ENCODE measurements around the gene TMEM250.

TMEM250 gene

DNA sequence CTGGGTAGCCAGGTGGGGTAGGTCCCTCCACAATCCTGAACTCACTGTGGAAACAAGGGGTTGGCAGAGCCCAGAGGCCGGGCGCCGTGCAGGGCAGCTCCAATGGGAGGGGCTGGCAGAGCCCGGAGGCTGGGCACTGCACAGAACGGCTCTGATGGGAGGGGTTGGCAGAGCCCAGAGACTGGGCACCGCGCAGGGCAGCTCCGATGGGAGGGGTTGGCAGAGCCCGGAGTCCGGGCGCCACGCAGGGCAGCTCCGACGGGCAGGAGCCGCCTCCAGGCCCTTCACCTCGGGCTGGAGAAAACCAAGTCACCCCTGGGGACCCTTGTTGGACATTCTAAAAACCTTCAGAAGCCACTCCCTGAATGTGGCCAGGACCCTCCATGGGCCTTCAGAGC, 32.9 kb downstream of the TMEM250 start:
- peak; percentile 1 for DNase-seq (ENCODE audit: extremely low read depth, insufficient read length)
- TF ChIP-seq CTCF (IDR thresholded peaks at IDR 0.05; ENCODE audit: insufficient read depth, low read length, poor library complexity, severe bottlenecking), result no peak
- H3K4me3 ChIP-seq (replicated peaks; ENCODE audit: low read depth, low read length), result no peak overlapping the region
- no peaks in the 10 kb centered on the region for H3K27me3 ChIP-seq (replicated peaks; ENCODE audit: control insufficient read depth, insufficient read depth, low read length)
- no peaks in the 10 kb centered on the region for H3K36me3 ChIP-seq (ENCODE audit: control insufficient read depth, insufficient read depth, low read length)

GRCh38 chr9:136084063-136084944, 34.4 kb downstream of the TMEM250 start:
- Histone ChIP-seq H3K27me3 (replicated peaks; ENCODE audit: control insufficient read depth, insufficient read depth, low read length) (no peaks in the 10 kb centered on the region), H3K4me3 (replicated peaks; ENCODE audit: low read depth, low read length) (no peak overlapping the region), H3K36me3 (ENCODE audit: control insufficient read depth, insufficient read depth, low read length) (no peaks in the 10 kb centered on the region)
- DNase-seq (ENCODE audit: extremely low read depth, insufficient read length), result peak; percentile 1
- TF ChIP-seq CTCF (IDR thresholded peaks at IDR 0.05; ENCODE audit: insufficient read depth, low read length, poor library complexity, severe bottlenecking), result no peak

GRCh38 chr9:136083558-136084062, 35.1 kb downstream of the TMEM250 start:
- no peak for DNase-seq (ENCODE audit: extremely low read depth, insufficient read length)
- Histone ChIP-seq H3K4me3 (replicated peaks; ENCODE audit: low read depth, low read length) (no peak overlapping the region), H3K36me3 (ENCODE audit: control insufficient read depth, insufficient read depth, low read length) (no peaks in the 10 kb centered on the region), H3K27me3 (replicated peaks; ENCODE audit: control insufficient read depth, insufficient read depth, low read length) (no peaks in the 10 kb centered on the region)
- no peak for TF ChIP-seq CTCF (IDR thresholded peaks at IDR 0.05; ENCODE audit: insufficient read depth, low read length, poor library complexity, severe bottlenecking)

DNA sequence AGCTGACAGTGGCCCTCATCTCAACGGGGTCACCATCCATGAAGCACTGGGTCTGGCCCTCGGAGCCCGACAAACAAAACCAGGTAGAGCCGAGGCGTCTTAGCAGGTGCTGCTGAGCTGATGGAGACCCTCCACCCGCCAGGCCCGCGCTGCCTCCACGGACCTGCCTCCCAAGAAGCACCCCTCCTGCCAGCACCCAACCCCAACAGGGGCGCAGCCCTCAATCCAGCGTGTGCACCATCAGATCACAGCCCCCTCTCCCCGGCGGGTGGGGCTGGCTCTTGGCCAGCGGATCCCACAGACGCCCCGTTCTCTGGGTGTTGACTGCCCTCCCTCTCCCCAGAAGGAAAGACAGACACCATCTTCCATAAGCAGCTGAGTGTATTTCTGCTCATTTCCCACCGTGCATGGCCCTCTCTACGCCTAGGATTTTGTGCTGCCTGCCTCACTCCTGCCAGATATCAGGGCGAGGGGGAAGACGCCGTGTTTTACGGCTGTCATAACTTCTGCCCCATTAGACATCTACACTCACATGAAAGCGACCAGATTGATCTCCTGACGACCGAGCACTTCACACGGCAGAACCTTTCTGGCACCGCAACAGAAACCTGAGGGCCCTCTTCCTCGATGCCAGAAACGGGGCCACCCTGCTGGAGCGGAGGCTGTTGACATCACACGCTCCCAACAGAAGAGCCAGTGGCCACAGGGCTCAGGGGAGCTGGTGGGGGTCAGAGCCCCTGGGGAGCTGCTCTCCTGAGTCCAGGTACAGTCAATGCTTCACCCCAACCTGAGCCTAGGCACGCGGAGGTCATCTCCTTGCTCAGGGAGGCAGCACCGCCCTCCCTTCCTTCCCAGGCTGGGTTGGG, 35.9 kb downstream of the TMEM250 start:
- Histone ChIP-seq H3K27me3 (replicated peaks; ENCODE audit: control insufficient read depth, insufficient read depth, low read length) (no peaks in the 10 kb centered on the region), H3K4me3 (replicated peaks; ENCODE audit: low read depth, low read length) (no peak overlapping the region), H3K36me3 (ENCODE audit: control insufficient read depth, insufficient read depth, low read length) (no peaks in the 10 kb centered on the region)
- peak; percentile 3 for DNase-seq (ENCODE audit: extremely low read depth, insufficient read length)
- TF ChIP-seq CTCF (IDR thresholded peaks at IDR 0.05; ENCODE audit: insufficient read depth, low read length, poor library complexity, severe bottlenecking), result no peak

- no peaks in the 10 kb centered on the region for H3K36me3 ChIP-seq (ENCODE audit: control insufficient read depth, insufficient read depth, low read length)
- DNase-seq (ENCODE audit: extremely low read depth, insufficient read length), result peak; percentile 0
- TF ChIP-seq CTCF (IDR thresholded peaks at IDR 0.05; ENCODE audit: insufficient read depth, low read length, poor library complexity, severe bottlenecking), result no peak
- no peaks in the 10 kb centered on the region for H3K27me3 ChIP-seq (replicated peaks; ENCODE audit: control insufficient read depth, insufficient read depth, low read length)
- no peak overlapping the region for H3K4me3 ChIP-seq (replicated peaks; ENCODE audit: low read depth, low read length)
Measured at GRCh38 chr9:136081826-136082495, 36.7 kb downstream of the TMEM250 start.
